ENCODE measurements around the gene EFL1. TPM values are rescaled to one million over a fixed set of nuclear protein-coding genes. Genes with fewer than 3 reads are reported as not detected.
"Not testable (repeated sequence)": the region's sequence is repeated elsewhere in the genome, so short reads cannot be mapped to it uniquely, and the experiment has no call there.

The EFL1 gene
- total RNA-seq, 1 donor from 2014 or later, result 19.8 TPM

- not testable (repeated sequence) for DNase-seq (ENCODE audit: low read depth in 2 of 2)
Observed at GRCh38 chr15:82281276-82281675, 18.7 kb upstream of the EFL1 start.

DNA sequence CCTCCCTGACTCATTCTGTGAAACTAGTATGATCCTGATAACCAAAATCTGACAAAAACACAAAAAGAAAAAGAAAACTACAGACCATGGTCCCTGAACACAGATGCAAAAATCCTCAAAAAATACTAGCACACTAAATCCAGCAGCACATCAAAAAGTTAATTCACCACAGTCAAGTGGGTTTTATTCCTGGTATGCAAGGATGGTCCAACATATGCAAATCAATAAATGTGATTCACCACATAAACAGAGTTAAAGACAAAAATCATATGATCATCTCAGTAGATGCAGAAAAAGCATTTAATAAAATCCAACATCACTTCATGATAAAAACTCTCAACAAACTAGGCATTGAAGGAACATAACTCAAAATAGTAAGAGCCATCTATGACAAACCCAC lies 12.9 kb upstream of the EFL1 start:
- no peak for DNase-seq (ENCODE audit: low read depth in 2 of 2)

- no peak for DNase-seq (ENCODE audit: low read depth in 2 of 2)
Observed at GRCh38 chr15:82272154-82272553, 9.6 kb upstream of the EFL1 start.

DNA sequence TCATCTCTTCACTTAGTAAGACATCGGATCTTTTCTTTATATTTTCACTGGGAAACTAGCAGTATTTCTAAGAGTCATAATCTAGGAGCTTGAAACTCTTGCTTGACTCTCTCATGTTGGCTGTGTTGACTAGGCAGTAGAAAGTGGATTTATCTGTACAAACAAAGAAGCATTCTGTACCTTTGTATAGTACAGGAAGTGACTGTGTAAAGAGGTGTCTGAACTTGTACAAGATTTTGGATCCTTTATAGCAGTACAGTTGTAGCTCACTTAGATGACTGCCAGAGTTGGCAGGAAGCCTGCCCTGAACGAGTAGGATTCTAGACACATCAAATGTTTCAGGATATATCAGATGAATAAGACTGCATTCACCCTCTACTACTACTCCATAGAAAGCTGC lies 5.9 kb upstream of the EFL1 start:
- DNase-seq (ENCODE audit: low read depth in 2 of 2), result peak in 1 of 2 donors; percentile 9

DNA sequence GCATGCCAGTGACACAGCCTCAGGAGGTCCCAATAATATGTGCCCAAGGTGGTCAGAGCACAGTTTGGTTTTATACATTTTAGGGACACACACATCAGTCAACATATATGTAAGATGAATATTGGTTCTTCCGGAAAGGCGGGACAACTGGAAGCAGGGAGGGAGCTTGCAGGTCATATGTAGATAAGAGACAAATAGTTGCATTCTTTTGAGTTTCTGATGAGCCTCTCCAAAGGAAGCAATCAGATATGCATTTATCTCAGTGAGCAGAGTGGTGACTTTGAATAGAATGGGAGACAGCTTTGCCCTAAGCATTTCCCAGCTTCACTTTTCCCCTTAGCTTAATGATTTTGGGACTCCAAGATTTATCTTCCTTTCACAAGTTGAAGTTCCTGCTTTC lies 4.6 kb upstream of the EFL1 start:
- DNase-seq (ENCODE audit: low read depth in 2 of 2), result not testable (repeated sequence)

DNA sequence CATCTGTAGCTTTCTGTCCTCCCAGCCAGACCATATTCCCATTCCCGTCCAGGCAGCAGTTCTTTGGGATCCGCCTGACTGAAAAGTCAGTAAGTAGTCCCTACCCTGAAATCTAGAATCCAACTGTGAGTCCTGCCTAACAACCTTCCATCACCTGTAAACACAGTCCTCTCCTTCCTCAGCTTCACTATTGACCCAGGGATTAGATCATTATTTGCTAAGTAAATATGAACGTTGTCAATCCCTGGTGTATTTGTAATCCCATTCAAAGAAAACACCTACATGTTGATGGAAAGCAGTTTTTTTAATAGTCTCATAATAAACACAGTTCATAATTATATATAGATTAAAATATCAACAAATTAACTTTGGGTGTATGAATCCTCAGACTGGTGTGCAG lies 816 bp upstream of the EFL1 start:
- DNase-seq (ENCODE audit: low read depth in 2 of 2), result no peak

DNA sequence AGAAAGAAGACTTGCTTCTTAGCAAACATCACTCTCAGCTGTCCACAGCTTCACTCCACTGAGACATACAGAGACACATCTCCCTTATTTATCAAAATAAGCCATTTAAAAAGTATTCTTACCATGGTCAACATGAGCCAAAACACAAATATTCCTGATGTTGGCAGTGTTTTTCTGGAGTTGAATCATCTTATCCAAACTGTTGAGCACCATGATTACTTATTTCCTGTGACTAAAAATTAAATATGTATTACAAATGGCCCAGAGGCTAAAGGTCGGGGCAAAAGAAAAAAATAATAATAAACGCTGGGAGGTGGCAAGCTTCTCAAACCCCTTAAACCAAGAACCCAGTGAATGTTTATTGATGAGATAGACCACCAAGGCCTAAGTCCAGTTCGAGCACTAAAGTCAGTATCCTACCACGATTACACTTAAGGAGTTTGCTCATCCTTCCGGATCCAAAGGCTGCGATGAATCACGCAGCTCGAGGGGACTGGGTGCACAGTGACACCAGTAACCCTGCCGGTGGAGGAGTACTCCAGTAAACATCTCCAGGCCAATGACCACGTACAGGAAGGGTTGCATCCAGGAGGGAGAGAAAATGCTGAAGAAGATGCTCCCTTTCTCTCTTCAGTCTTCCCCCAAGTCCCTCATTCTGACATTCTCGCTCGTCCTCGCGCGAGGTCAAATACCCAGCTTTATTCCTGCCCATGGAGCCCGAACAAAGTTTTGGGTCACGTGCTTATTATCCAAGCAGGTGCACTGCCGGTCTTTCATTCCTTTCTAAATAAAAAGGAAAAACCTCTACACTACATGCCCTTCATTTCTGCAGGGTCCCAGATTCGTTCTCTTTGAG lies 740 bp downstream of the EFL1 start:
- DNase-seq (ENCODE audit: low read depth in 2 of 2), result peak; percentile 6 to 49

GRCh38 chr15:82248261-82248660 lies 14.3 kb downstream of the EFL1 start:
- not testable (repeated sequence) for DNase-seq (ENCODE audit: low read depth in 2 of 2)

- DNase-seq (ENCODE audit: low read depth in 2 of 2), result not testable (repeated sequence)
Observed at GRCh38 chr15:82245956-82246355, 16.6 kb downstream of the EFL1 start.

- DNase-seq (ENCODE audit: low read depth in 2 of 2), result not testable (repeated sequence)
Observed at GRCh38 chr15:82243644-82244043, 18.9 kb downstream of the EFL1 start.

DNA sequence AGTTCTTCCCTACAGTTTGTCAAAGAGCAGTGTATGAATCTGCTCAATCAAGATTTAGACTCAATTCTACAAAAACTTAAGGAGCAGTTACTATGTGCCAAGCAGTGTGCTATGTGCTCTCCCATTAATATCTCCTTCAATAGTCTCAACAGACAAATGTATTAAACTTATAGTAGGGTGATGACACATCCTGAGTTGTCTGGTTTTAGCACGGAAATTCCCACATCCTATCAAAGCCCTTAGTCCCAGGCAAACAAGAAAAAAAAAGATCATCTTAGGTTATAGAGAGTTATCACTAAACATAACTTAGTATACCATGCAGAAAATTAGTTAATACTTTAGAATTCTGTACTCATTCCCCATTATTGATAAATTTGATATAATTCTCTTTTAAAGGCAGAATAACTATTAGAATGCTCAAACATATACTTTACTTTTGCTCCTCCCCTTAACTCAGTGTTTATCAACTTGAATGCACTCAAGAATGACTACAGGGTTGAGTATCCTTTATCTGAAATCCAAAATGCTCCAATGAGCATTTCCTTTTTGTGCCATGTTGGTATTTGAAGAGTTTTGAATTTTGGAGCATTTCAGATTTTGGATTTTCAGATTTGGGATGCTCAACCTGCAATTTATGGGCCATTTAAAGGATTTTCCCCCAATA lies 20.6 kb downstream of the EFL1 start:
- peak in 1 of 2 donors; percentile 41 for DNase-seq (ENCODE audit: low read depth in 2 of 2)

DNA sequence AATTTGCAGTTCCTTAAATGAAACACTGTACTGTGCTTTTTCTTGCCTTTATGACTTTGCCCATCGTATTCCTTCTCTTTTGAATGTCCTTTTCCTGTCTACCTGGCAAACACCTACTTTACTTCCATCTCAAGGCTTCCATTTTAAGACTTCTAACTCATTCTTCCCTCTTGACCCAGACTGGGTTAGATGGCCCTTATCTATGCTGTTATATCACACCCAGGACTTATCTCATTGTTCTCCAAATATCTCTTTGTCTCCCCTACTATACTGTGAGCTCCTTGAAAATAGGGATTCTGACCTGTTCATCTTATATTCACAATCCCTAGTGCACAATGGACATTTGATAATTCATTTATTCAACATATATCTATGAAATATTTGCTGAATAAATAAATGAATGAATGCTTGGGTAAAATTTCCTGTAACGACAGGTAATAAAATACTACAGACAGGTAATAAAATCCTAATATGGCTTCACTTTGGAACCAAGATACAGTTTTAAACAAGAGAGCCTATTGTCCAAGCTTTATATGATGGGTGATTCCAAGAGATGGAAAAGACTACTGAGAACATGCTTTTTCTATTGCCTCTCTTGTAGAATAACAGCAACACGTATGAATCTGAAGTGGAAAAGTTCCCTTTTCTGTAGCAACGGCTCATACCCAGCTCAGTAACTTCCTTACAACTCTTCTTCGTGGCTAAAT lies 22.7 kb downstream of the EFL1 start:
- DNase-seq (ENCODE audit: low read depth in 2 of 2), result no peak

GRCh38 chr15:82237944-82238534 lies 24.5 kb downstream of the EFL1 start:
- DNase-seq (ENCODE audit: low read depth in 2 of 2), result not testable (repeated sequence)

GRCh38 chr15:82231842-82232241 lies 30.7 kb downstream of the EFL1 start:
- no peak for DNase-seq (ENCODE audit: low read depth in 2 of 2)

GRCh38 chr15:82231233-82231632 lies 31.3 kb downstream of the EFL1 start:
- no peak for DNase-seq (ENCODE audit: low read depth in 2 of 2)

GRCh38 chr15:82228750-82229149 lies 33.8 kb downstream of the EFL1 start:
- no peak for DNase-seq (ENCODE audit: low read depth in 2 of 2)

DNA sequence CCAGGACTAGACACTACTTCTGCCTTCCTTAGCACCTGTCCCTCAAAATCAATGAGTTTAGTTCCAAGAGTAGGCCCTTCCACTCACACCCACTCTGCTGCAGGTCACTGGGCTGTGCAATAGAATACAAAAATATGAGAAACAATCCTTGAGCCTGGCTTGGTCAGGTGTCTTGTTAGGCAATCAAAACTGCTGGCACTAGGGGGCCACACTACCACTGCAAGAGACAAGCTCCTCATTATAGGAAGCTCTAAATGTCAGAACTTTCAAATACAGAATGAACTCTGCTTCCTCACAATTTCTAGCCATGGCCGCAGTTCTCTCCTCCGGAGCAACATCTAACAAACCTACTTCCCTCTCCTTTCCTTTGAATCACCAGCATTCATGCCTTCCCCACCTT lies 41.0 kb downstream of the EFL1 start:
- DNase-seq (ENCODE audit: low read depth in 2 of 2), result peak; percentile 15 to 52

- not testable (repeated sequence) for DNase-seq (ENCODE audit: low read depth in 2 of 2)
Observed at GRCh38 chr15:82216092-82216491, 46.4 kb downstream of the EFL1 start.

GRCh38 chr15:82212201-82212600 lies 50.3 kb downstream of the EFL1 start:
- not testable (repeated sequence) for DNase-seq (ENCODE audit: low read depth in 2 of 2)

DNA sequence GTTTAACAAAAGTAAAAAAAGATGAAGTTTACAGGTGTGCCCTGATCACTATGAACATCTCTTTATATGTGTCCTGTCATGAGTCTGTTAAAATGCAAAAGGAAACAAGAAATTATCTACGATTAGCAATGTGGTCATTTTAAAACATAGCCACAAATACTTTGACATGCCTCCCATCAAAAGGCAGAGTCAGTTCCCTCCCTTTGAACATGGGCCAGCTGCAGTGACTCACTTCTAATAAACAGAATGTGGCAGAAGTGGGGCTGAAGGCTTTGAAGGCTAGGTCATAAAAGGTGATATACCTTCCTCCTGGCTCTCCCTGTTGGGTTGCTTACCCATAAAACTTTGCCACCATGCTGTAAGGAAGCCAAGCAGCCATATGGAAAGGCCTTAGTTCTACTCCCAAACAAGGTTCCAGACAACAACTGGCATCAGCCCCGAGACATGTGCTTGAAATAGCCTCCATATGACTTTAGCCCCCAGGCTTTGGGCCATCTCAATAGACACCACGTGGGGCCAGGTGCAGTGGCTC lies 52.4 kb downstream of the EFL1 start:
- not testable (repeated sequence) for DNase-seq (ENCODE audit: low read depth in 2 of 2)

- not testable (repeated sequence) for DNase-seq (ENCODE audit: low read depth in 2 of 2)
Observed at GRCh38 chr15:82204575-82204974, 58.0 kb downstream of the EFL1 start.

All from dermis microvascular lymphatic vessel endothelial cell (primary cell).